K562 (cell line): ENCODE measurements around the gene HOXD13. TPM values are rescaled to one million over a fixed set of nuclear protein-coding genes. Genes with fewer than 3 reads are reported as not detected.

ENCODE experiments used
- ATAC-seq: fragments of 200-7000 bp; cut with Tn5 transposase; 3 replicates; pipeline ENCODE4 v1.9.1; 2020; ENCODE audit warnings: moderate library complexity
- BruUV-seq: library from RNA; stranded (reverse); fragments of 400-500 nt; replicated peaks from 2 replicates; lab custom pipeline; 2021; lab: Mats Ljungman, UMichigan
- CTCF ChIA-PET: fragments of 300-600 bp; formaldehyde crosslinking; extraction: SDS; loops from one replicate; lab custom pipeline; 2021; ENCODE audit warnings: low intra/inter-chr PET ratio; lab: Yijun Ruan, JAX
- POLR2A ChIA-PET: fragments of 300-600, 350-650 bp; sonication (Branson Sonifier 250); formaldehyde crosslinking; extraction: SDS; loops from one replicate; lab custom pipeline; 2021; ENCODE audit warnings: antibody characterized with exemption, inconsistent platforms; lab: Yijun Ruan, JAX
- DNase-seq, 4 experiments: peaks; one replicate each; pipeline versions ENCODE4 v3.0.0 to v3.0.0-alpha.2; 2011 to 2018; ENCODE audit warnings: low spot score in 3 of 4, mixed read lengths in 3 of 4; ENCODE audit errors: extremely low read depth in 1 of 4
- FAIRE-seq: peaks from 2 replicates; lab custom pipeline; 2011; peaks lifted over from hg19 to GRCh38; lab: Jason Lieb, UNC
- H2AFZ ChIP-seq: 2 replicates; pipeline ENCODE4 v1.6.0; 2011; ENCODE audit warnings: low read depth, low read length, control low read depth, inconsistent platforms
- H3K27ac ChIP-seq: fragments of 200-600 bp; 3 replicates; pipeline ENCODE4 v1.8.0; 2011; ENCODE audit warnings: low read depth, mild to moderate bottlenecking, control low read depth, inconsistent platforms, low read length, moderate library complexity, mixed read lengths; ENCODE audit errors: extremely low read depth
- H3K27me3 ChIP-seq, 2 experiments: fragments of 300-600 bp in 1 of 2; 2 replicates in 1 of 2; 3 replicates in 1 of 2; pipeline versions ENCODE4 v1.6.0 to v1.8.0; 2011; ENCODE audit warnings: inconsistent platforms in 2 of 2, low read length in 2 of 2, mild to moderate bottlenecking in 1 of 2, mixed read lengths in 1 of 2, moderate library complexity in 1 of 2; ENCODE audit not compliant: control insufficient read depth in 2 of 2, insufficient read depth in 2 of 2
- H3K36me3 ChIP-seq: fragments of 300-600 bp; 3 replicates; pipeline ENCODE4 v1.8.0; 2011; ENCODE audit warnings: mild to moderate bottlenecking, low read length, inconsistent platforms; ENCODE audit not compliant: control insufficient read depth, insufficient read depth
- H3K4me1 ChIP-seq, 2 experiments: fragments of 200-600 bp in 1 of 2; replicated peaks in 1 of 2; 2 replicates in 1 of 2; 3 replicates in 1 of 2; pipeline versions ENCODE4 v1.5.1 to v1.8.0; 2011; ENCODE audit warnings: inconsistent platforms in 2 of 2, low read length in 2 of 2, mild to moderate bottlenecking in 1 of 2, mixed read lengths in 1 of 2, moderate library complexity in 1 of 2; ENCODE audit not compliant: control insufficient read depth in 2 of 2, insufficient read depth in 2 of 2
- H3K4me2 ChIP-seq: 2 replicates; pipeline ENCODE4 v1.6.1; 2011; ENCODE audit warnings: low read length, control low read depth, inconsistent platforms, mixed read lengths; ENCODE audit not compliant: insufficient read depth
- H3K4me3 ChIP-seq: fragments of 200-600 bp; sonication (generic), shearing (Covaris generic); 2 replicates; pipeline ENCODE4 v1.5.1; 2016; ENCODE audit warnings: control low read depth, inconsistent platforms
- H3K79me2 ChIP-seq: fragments of 200-600 bp; 3 replicates; pipeline ENCODE4 v1.8.0; 2011; ENCODE audit warnings: low read length, inconsistent platforms; ENCODE audit not compliant: control insufficient read depth, insufficient read depth
- H3K9ac ChIP-seq, 2 experiments: 2 replicates each; pipeline versions ENCODE4 v1.6.0 to v1.6.1; 2011; ENCODE audit warnings: low read depth in 2 of 2, low read length in 2 of 2, control low read depth in 1 of 2, inconsistent platforms in 1 of 2, mild to moderate bottlenecking in 1 of 2, mixed read lengths in 1 of 2; ENCODE audit not compliant: insufficient read depth in 1 of 2
- H3K9me1 ChIP-seq: one replicate; pipeline ENCODE4 v1.6.0; 2011; ENCODE audit warnings: inconsistent platforms, mild to moderate bottlenecking, low read length, moderate library complexity; ENCODE audit not compliant: control insufficient read depth, insufficient read depth
- H3K9me3 ChIP-seq: replicated peaks from 2 replicates; pipeline ENCODE4 v1.5.1; 2011; ENCODE audit warnings: low read depth, low read length, inconsistent platforms; ENCODE audit not compliant: control insufficient read depth, insufficient read depth
- H4K20me1 ChIP-seq: replicated peaks from 2 replicates; pipeline ENCODE4 v1.6.1; 2011; ENCODE audit warnings: low read length, inconsistent platforms, mixed read lengths; ENCODE audit not compliant: control insufficient read depth, insufficient read depth
- CBX5 ChIP-seq: IDR thresholded peaks from 2 replicates; pipeline ENCODE4 v1.6.1; 2014; ENCODE audit warnings: low read depth, borderline replicate concordance
- CSDE1 ChIP-seq, 2 experiments: fragments of 450-650 bp; IDR thresholded peaks; 2 replicates each; pipeline ENCODE4 v1.6.1; 2016; ENCODE audit warnings: mild to moderate bottlenecking in 1 of 2
- FOXA3 ChIP-seq, 2 experiments: fragments of 450-650 bp in 1 of 2; sonication (generic) in 1 of 2; formaldehyde crosslinking; IDR thresholded peaks in 1 of 2; conservative IDR thresholded peaks in 1 of 2; 2 replicates each; pipeline versions ENCODE4 v1.4.0 to v1.8.0; 2020 to 2022; ENCODE audit warnings: mild to moderate bottlenecking in 2 of 2, missing genetic modification reagents in 1 of 2
- MAZ ChIP-seq, 2 experiments: fragments of 450-650 bp in 1 of 2; sonication (generic) in 1 of 2; formaldehyde crosslinking; IDR thresholded peaks in 1 of 2; conservative IDR thresholded peaks in 1 of 2; 2 replicates each; pipeline versions ENCODE4 v1.4.0 to v1.5.0; 2020; ENCODE audit warnings: mild to moderate bottlenecking in 1 of 2, missing genetic modification reagents in 1 of 2
- SPI1 ChIP-seq: IDR thresholded peaks from 2 replicates; pipeline ENCODE4 v1.6.1; 2011; ENCODE audit warnings: low read depth, low read length, control low read depth, borderline replicate concordance
- SRSF7 ChIP-seq: fragments of 200-400 bp; formaldehyde crosslinking; optimal IDR thresholded peaks from 2 replicates; pipeline ENCODE3; 2017; ENCODE audit warnings: mild to moderate bottlenecking, low read depth, low read length
- WGBS: fragments of 100-300 bp; shearing (Covaris generic); methylation state at CpG from one replicate; pipeline ENCODE4 v1.1.6; 2016; ENCODE audit warnings: low coverage, mixed read lengths; ENCODE audit not compliant: insufficient coverage; ENCODE audit errors: missing lambda C conversion rate; 5-methylcytosine and 5-hydroxymethylcytosine counted together
- in situ Hi-C: fragments of 300-500 bp; cut with MboI; formaldehyde crosslinking; loops from 4 replicates; pipeline ENCODE4 v1.15.0; 2018; ENCODE audit warnings: inconsistent platforms, mixed read lengths
- intact Hi-C: fragments of 100-400 bp; cut with micrococcal nuclease; formaldehyde crosslinking; loops from 2 replicates; pipeline ENCODE4 v1.14.2; 2022
- polyA plus RNA-seq, 8 experiments: library from polyadenylated mRNA; depleted of rRNA in 4 of 8; stranded (reverse) in 5 of 8; unstranded in 3 of 8; fragments of >200 nt; fragmentation: Nextera tagmentation in 2 of 8; fragmentation: Illumina TruSeq in 1 of 8; extraction: Ambion mirVana in 2 of 8; extraction: Trizol in 1 of 8; gene quantifications; 2 replicates each; pipeline versions ENCODE4 v1.2.1 to v1.2.3, GENCODE V29; 2011 to 2014; ENCODE audit warnings: inconsistent platforms in 1 of 8, missing spikeins in 1 of 8
- total RNA-seq, 7 experiments: library from RNA; depleted of rRNA in 6 of 7; stranded (reverse); fragments of >200 nt in 6 of 7; fragmentation: Illumina TruSeq in 2 of 7; extraction: Trizol in 2 of 7; gene quantifications; 2 replicates each; pipeline versions ENCODE4 v1.2.1 to v1.2.3, GENCODE V29; 2011 to 2021; ENCODE audit warnings: low replicate concordance in 1 of 7
- TF ChIP-seq, protein P1 (sequence below): sonication (generic); formaldehyde crosslinking; IDR thresholded peaks from 2 replicates; pipeline ENCODE4 v1.8.1; 2023; ENCODE audit warnings: mild to moderate bottlenecking, missing genetic modification reagents, moderate library complexity
- TF ChIP-seq, protein P2 (sequence below): fragments of 250-450 bp; sonication (Bioruptor Pico); IDR thresholded peaks from 2 replicates; pipeline ENCODE4 v1.8.0; 2021; ENCODE audit warnings: moderate library complexity, mild to moderate bottlenecking, inconsistent platforms

HOXD13 gene
- total and polyA plus RNA-seq, 9 of the 15 experiments (the other 6 are each of a cell fraction or from before 2014, with no cell fraction given): 0.03 to 0.04 TPM; not detected in 7

DNA sequence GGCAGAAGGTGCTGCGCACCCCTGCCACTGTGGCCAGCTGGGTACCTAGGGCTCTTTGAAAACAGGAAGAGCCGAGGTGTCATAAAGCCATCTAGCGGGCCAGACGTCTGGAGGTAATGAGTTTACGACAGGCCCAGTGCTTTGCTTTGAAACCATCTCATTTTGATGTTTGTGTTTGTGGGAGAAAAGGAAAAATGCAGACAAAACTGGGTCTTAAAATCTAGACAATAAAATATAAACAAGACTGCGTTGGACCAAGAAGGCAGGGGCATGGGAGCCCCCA is 33.2 kb downstream of the HOXD13 start:
- intact Hi-C loops (loop anchor here (2.0 to 5.0 kb wide), 4 partner anchors 427 to 1021 kb away; no protein-coding TSS in a partner anchor), in situ Hi-C loops (loop anchor here (5.0 to 25.0 kb wide), 4 partner anchors 512 to 1637 kb away; no protein-coding TSS in a partner anchor)
- DNase-seq: no peak
- WGBS: under 1% methylated on average over 6 of the region's 6 CpGs
- Histone ChIP-seq H3K27ac (no peak overlapping the region), H3K4me1 (peaks cover 0 to 40% of the 10 kb centered on the region in 2 experiments; a peak in 2 of 5 replicates), H3K9me1 (no peaks in the 10 kb centered on the region), H2AFZ (no peak overlapping the region), H3K36me3 (no peaks in the 10 kb centered on the region), H3K79me2 (no peaks in the 10 kb centered on the region), H3K27me3 (peaks cover 69 to 80% of the 10 kb centered on the region in 2 experiments), H3K4me3 (no peak overlapping the region), H3K9ac (no peak overlapping the region), H3K9me3 (no peaks in the 10 kb centered on the region), H3K4me2 (no peak overlapping the region), H4K20me1 (0 out of 2 replicates have a peak, but pooled peaks cover 8% of the 10 kb centered on the region)
- ATAC-seq: no peak
- POLR2A ChIA-PET: interaction anchor here (0.6 to 1.5 kb wide), 2 partner anchors 325 to 528 kb away, joined by 3 to 5 read pairs; no protein-coding TSS in a partner anchor
- no peak for TF ChIP-seq MAZ (CRISPR knock-in tag; conservative IDR thresholded peaks at IDR 0.05 in 1 of 2, IDR thresholded peaks at IDR 0.05 in 1 of 2)
- no peak for TF ChIP-seq FOXA3 (CRISPR knock-in tag; conservative IDR thresholded peaks at IDR 0.05 in 1 of 2, IDR thresholded peaks at IDR 0.05 in 1 of 2)
- no peak for TF ChIP-seq CBX5
- no peak for TF ChIP-seq SRSF7
- TF ChIP-seq, protein P1, sequence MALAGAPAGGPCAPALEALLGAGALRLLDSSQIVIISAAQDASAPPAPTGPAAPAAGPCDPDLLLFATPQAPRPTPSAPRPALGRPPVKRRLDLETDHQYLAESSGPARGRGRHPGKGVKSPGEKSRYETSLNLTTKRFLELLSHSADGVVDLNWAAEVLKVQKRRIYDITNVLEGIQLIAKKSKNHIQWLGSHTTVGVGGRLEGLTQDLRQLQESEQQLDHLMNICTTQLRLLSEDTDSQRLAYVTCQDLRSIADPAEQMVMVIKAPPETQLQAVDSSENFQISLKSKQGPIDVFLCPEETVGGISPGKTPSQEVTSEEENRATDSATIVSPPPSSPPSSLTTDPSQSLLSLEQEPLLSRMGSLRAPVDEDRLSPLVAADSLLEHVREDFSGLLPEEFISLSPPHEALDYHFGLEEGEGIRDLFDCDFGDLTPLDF (CRISPR knock-in tag): no peak
- peak; percentile 38; the same call in 1 of the 2 replicates for TF ChIP-seq SPI1
- TF ChIP-seq, protein P2, sequence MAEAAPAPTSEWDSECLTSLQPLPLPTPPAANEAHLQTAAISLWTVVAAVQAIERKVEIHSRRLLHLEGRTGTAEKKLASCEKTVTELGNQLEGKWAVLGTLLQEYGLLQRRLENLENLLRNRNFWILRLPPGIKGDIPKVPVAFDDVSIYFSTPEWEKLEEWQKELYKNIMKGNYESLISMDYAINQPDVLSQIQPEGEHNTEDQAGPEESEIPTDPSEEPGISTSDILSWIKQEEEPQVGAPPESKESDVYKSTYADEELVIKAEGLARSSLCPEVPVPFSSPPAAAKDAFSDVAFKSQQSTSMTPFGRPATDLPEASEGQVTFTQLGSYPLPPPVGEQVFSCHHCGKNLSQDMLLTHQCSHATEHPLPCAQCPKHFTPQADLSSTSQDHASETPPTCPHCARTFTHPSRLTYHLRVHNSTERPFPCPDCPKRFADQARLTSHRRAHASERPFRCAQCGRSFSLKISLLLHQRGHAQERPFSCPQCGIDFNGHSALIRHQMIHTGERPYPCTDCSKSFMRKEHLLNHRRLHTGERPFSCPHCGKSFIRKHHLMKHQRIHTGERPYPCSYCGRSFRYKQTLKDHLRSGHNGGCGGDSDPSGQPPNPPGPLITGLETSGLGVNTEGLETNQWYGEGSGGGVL: no peak
- no peak for TF ChIP-seq CSDE1 (IDR thresholded peaks at IDR 0.05)
- no peak for FAIRE-seq
- CTCF ChIA-PET: no interaction called here
- BruUV-seq: no TSS peak
